ENCODE results near the gene ERMN.

GRCh38 chr2:157345647-157346389 lies 20.2 kb upstream of the ERMN start:
- TF ChIP-seq EZH2phosphoT487 (IDR thresholded peaks at IDR 0.05; ENCODE audit: insufficient read depth, low read depth) (no peak), EZH2 (IDR thresholded peaks at IDR 0.05; ENCODE audit: insufficient read depth, poor library complexity, severe bottlenecking) (no peak)
